SU-DHL-6 (cell line): ENCODE results near the gene BCL2L1.

Source experiments
- H2AFZ ChIP-seq: fragments of 200-600 bp; sonication (generic); 2 replicates; pipeline ENCODE4 v1.6.1; 2014; ENCODE audit warnings: low read depth, mild to moderate bottlenecking, moderate library complexity, mixed read lengths, antibody characterized with exemption, low read length; ENCODE audit not compliant: severe bottlenecking
- H3F3A ChIP-seq: fragments of 200-600 bp; shearing (Covaris generic); 2 replicates; pipeline ENCODE4 v1.6.0; 2016; ENCODE audit warnings: antibody characterized with exemption, mild to moderate bottlenecking; ENCODE audit not compliant: insufficient read depth
- H3K27ac ChIP-seq: fragments of 200-600 bp; sonication (generic); 2 replicates; pipeline ENCODE4 v1.5.1; 2016; ENCODE audit warnings: low read depth, mild to moderate bottlenecking, low read length, moderate library complexity, mixed read lengths
- H3K27me3 ChIP-seq: fragments of 200-600 bp; sonication (generic), shearing (Covaris generic); 2 replicates; pipeline ENCODE4 v1.6.0; 2014; ENCODE audit warnings: mild to moderate bottlenecking, low read length
- H3K36me3 ChIP-seq: fragments of 200-600 bp; sonication (generic); 2 replicates; pipeline ENCODE4 v1.6.1; 2014; ENCODE audit warnings: mild to moderate bottlenecking, low read length, mixed read lengths
- H3K4me2 ChIP-seq: fragments of 300-600, 200-600 bp; shearing (Covaris generic), sonication (generic); 2 replicates; pipeline ENCODE4 v1.6.0; 2014; ENCODE audit warnings: low read length, low read depth, mild to moderate bottlenecking; ENCODE audit not compliant: poor library complexity, severe bottlenecking
- H3K4me3 ChIP-seq: fragments of 200-600 bp; sonication (generic); 2 replicates; pipeline ENCODE4 v1.5.1; 2014; ENCODE audit warnings: antibody characterized with exemption, low read length, mild to moderate bottlenecking, mixed read lengths; ENCODE audit not compliant: insufficient read depth, poor library complexity, severe bottlenecking
- H3K79me2 ChIP-seq: fragments of 200-600 bp; sonication (generic); 2 replicates; pipeline ENCODE4 v1.6.1; 2014; ENCODE audit warnings: mild to moderate bottlenecking, low read length, moderate library complexity; ENCODE audit not compliant: insufficient read depth
- H3K9ac ChIP-seq: fragments of 200-600 bp; sonication (generic); 2 replicates; pipeline ENCODE4 v1.7.0; 2014; ENCODE audit warnings: mild to moderate bottlenecking, low read length
- H3K9me2 ChIP-seq: fragments of 200-600 bp; sonication (generic); replicated peaks from 2 replicates; pipeline ENCODE4 v1.6.1; 2014; ENCODE audit warnings: low read length; ENCODE audit not compliant: insufficient read depth
- H3K9me3 ChIP-seq: fragments of 200-600 bp; sonication (generic); 2 replicates; pipeline ENCODE4 v1.6.1; 2014; ENCODE audit warnings: low read length, mixed read lengths; ENCODE audit not compliant: insufficient read depth
- H4K20me1 ChIP-seq: fragments of 200-600 bp; sonication (generic); 2 replicates; pipeline ENCODE4 v1.6.1; 2014; ENCODE audit warnings: low read depth, mild to moderate bottlenecking, antibody characterized with exemption, low read length, moderate library complexity, mixed read lengths
- EZH2phosphoT487 ChIP-seq: fragments of 200-600 bp; sonication (generic), shearing (Covaris generic); conservative IDR thresholded peaks from 2 replicates; pipeline ENCODE4 v1.6.1; 2018; ENCODE audit warnings: mild to moderate bottlenecking, antibody characterized with exemption, low read length, moderate library complexity, mixed read lengths
- TF ChIP-seq, protein P1 (sequence below): fragments of 200-600 bp; sonication (generic); IDR thresholded peaks from one replicate; pipeline ENCODE4 v1.5.1; 2017; ENCODE audit warnings: antibody characterized with exemption, mild to moderate bottlenecking, low read length, moderate library complexity; ENCODE audit not compliant: insufficient read depth, poor library complexity, severe bottlenecking

BCL2L1 gene

DNA sequence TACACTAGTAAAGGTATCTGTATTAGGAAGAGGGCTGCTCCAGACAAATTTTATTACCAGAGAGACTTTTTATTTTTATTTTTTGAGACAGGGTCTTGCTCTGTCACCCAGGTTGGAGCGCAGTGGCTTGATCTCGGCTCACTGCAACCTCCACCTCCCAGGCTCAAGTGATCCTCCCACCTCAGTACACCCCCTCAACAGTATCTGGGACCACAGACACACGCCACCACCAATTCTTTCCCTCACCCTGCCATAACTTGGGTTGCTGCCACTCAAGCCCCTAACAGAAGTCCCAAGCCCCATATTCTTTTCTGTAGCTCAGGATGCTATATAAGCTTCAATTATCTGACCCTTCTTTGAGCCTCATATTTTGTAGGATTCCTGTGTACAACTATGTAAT is 6.9 kb downstream of the BCL2L1 start:
- Histone ChIP-seq H2AFZ (no peak overlapping the region), H3K9me3 (no peaks in the 10 kb centered on the region), H3K4me3 (no peak overlapping the region), H3K9me2 (no peaks in the 10 kb centered on the region), H4K20me1 (no peaks in the 10 kb centered on the region), H3K36me3 (no peaks in the 10 kb centered on the region), H3K4me2 (peak overlapping the region; percentile 78), H3K79me2 (peaks cover 86% of the 10 kb centered on the region), H3K27ac (0 out of 2 replicates have a peak overlapping the region, but pooled peaks have one; percentile 78), H3K9ac (no peak overlapping the region), H3K27me3 (no peaks in the 10 kb centered on the region), H3F3A (peaks cover 7% of the 10 kb centered on the region)
- TF ChIP-seq EZH2phosphoT487: no peak
- TF ChIP-seq, protein P1, sequence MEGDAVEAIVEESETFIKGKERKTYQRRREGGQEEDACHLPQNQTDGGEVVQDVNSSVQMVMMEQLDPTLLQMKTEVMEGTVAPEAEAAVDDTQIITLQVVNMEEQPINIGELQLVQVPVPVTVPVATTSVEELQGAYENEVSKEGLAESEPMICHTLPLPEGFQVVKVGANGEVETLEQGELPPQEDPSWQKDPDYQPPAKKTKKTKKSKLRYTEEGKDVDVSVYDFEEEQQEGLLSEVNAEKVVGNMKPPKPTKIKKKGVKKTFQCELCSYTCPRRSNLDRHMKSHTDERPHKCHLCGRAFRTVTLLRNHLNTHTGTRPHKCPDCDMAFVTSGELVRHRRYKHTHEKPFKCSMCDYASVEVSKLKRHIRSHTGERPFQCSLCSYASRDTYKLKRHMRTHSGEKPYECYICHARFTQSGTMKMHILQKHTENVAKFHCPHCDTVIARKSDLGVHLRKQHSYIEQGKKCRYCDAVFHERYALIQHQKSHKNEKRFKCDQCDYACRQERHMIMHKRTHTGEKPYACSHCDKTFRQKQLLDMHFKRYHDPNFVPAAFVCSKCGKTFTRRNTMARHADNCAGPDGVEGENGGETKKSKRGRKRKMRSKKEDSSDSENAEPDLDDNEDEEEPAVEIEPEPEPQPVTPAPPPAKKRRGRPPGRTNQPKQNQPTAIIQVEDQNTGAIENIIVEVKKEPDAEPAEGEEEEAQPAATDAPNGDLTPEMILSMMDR: no peak

DNA sequence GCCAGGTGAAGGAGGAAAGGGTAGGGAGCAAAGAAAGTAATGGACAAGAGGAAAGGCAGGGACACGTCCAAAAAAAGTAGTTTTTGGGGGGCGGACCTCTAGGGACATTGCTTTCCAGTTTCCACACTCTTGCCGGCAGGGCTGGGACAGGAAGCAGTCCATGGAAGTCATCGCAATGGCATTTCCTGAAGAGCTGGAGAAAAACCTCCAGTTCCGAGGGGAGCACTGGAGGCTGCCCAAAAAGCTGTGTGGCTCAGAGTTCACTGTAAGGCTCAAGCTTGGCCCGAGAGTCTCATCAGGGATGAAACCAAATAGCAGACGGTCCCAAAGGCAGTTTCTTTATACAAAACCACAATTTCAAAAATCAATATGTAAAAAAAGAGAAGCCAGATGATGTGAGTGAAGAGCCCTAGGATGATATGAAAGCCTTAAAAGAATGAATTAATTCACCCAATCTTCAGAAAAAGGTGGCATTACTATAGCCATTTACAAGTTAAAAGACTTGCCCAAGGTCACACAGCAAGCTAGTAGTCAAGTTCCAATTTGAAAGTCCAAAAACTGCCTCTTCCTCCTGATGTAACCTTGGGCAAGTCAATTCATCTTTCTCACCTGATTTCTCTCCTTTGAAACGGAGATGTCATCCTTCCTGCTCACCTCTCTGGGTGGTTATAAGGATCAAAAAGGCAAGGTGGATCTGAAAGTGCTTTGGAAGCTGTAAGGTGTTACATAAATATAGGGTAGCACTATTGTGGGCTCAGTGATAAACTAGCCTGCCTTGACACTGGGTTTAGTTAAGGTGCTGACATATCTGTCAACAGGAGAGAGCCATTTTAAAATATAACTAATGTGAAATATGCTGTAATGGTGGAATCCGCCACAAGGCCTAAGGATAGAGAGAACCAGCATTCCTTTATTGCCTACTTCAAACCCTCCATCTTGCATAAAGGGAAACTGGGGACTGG is 9.1 kb downstream of the BCL2L1 start:
- H3F3A ChIP-seq: no peaks in the 10 kb centered on the region; the same call in 1 of the 2 replicates
- H2AFZ ChIP-seq: no peak overlapping the region
- no peak overlapping the region for H3K4me3 ChIP-seq
- no peaks in the 10 kb centered on the region for H3K27me3 ChIP-seq
- no peaks in the 10 kb centered on the region for H3K9me2 ChIP-seq
- H3K4me2 ChIP-seq: no peak overlapping the region
- TF ChIP-seq, protein P1: no peak
- no peak for TF ChIP-seq EZH2phosphoT487
- H3K9ac ChIP-seq: no peak overlapping the region
- no peaks in the 10 kb centered on the region for H3K9me3 ChIP-seq
- no peak overlapping the region for H3K27ac ChIP-seq
- H3K36me3 ChIP-seq: no peaks in the 10 kb centered on the region
- peaks cover 74% of the 10 kb centered on the region for H3K79me2 ChIP-seq
- H4K20me1 ChIP-seq: no peaks in the 10 kb centered on the region

DNA sequence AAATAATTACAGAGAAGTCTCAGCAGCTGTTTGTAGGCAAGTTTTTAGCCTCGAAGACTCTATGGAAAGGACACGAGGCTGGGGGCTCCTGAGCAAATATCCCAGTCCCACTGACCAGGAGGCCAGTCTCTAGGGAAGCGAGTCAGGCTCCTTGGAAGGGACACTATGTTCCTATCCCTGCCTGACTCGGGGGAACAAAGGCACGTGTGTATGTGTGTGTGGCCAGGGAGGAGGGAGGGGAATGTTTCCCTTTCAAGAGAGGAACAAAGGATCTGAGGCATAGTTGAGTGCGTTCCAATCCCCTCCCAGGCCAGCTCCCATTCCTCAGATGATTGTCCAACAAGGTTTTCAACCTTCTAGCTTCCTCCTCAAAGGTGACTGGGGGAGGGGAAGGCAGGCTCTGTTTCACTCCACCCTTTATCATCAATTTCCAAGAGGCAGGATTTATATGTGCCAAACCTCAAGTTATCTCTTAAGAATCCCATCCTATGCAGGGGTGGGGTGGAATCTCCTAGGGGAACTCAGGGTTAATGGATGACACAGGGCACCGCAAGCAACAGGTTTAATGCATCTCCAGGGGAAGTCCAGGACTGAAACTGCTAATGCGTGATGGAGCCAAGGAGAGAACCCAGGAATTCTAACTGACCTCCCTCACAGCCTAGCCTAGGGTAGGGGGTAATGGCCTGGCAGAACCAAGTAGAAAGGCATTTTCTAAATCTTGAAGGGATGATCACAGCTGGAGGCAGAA is 9.9 kb downstream of the BCL2L1 start:
- Histone ChIP-seq H3K9ac (no peak overlapping the region), H3K9me3 (no peaks in the 10 kb centered on the region), H3K27me3 (no peaks in the 10 kb centered on the region), H3K36me3 (no peaks in the 10 kb centered on the region), H3K79me2 (peaks cover 68% of the 10 kb centered on the region), H4K20me1 (no peaks in the 10 kb centered on the region), H3K4me2 (no peak overlapping the region), H2AFZ (no peak overlapping the region), H3K27ac (no peak overlapping the region), H3K9me2 (no peaks in the 10 kb centered on the region), H3F3A (no peaks in the 10 kb centered on the region; the same call in 1 of the 2 replicates), H3K4me3 (no peak overlapping the region)
- TF ChIP-seq, protein P1: no peak
- no peak for TF ChIP-seq EZH2phosphoT487
